HepG2 (cell line): Measurements from ENCODE around the gene SAMD4A. TPM values are rescaled to one million over a fixed set of nuclear protein-coding genes. Genes with fewer than 3 reads are reported as not detected.
A peak's percentile ranks its signal among the peaks of the same experiment; 100 is the strongest.

Source experiments
- BHLHE40 ChIP-seq: IDR thresholded peaks from 2 replicates; pipeline ENCODE4 v1.6.1; 2011; ENCODE audit warnings: low read length, improper control_type of control experiment
- CENPT ChIP-seq: sonication (generic); formaldehyde crosslinking; IDR thresholded peaks from 2 replicates; pipeline ENCODE4 v1.8.0; 2022; ENCODE audit warnings: low read depth, mild to moderate bottlenecking, moderate library complexity, missing genetic modification reagents
- CREB1 ChIP-seq, 2 experiments: fragments of 450-650 bp in 1 of 2; IDR thresholded peaks; 2 replicates each; pipeline ENCODE4 v1.6.1; 2016 to 2017; ENCODE audit warnings: control low read depth in 1 of 2, mild to moderate bottlenecking in 1 of 2, missing compliant biosample characterization in 1 of 2, missing genetic modification characterization in 1 of 2
- KAT8 ChIP-seq: IDR thresholded peaks from 2 replicates; pipeline ENCODE4 v1.6.1; 2016; ENCODE audit warnings: missing genetic modification reagents, missing compliant biosample characterization
- NAIF1 ChIP-seq: sonication (generic); formaldehyde crosslinking; IDR thresholded peaks from 2 replicates; pipeline ENCODE4 v1.5.0; 2020; ENCODE audit warnings: mild to moderate bottlenecking, missing genetic modification reagents, borderline replicate concordance
- PCBP1 ChIP-seq: fragments of 200-400 bp; formaldehyde crosslinking; IDR thresholded peaks from 2 replicates; pipeline ENCODE4 v1.6.1; 2017; ENCODE audit warnings: mild to moderate bottlenecking, low read depth, low read length, borderline replicate concordance
- SP4 ChIP-seq: sonication (generic); formaldehyde crosslinking; IDR thresholded peaks from 2 replicates; pipeline ENCODE4 v1.8.1; 2023; ENCODE audit warnings: mild to moderate bottlenecking, missing genetic modification reagents
- TSC22D2 ChIP-seq: sonication (generic); formaldehyde crosslinking; IDR thresholded peaks from 2 replicates; pipeline ENCODE4 v1.5.1; 2020; ENCODE audit warnings: missing genetic modification reagents, mild to moderate bottlenecking, borderline replicate concordance
- YY1 ChIP-seq: IDR thresholded peaks from 2 replicates; pipeline ENCODE4 v1.6.1; 2011; ENCODE audit warnings: low read length, low read depth, moderate library complexity, mild to moderate bottlenecking; ENCODE audit not compliant: insufficient read depth, insufficient replicate concordance
- ZKSCAN1 ChIP-seq: fragments of 150-350 bp; IDR thresholded peaks from 2 replicates; pipeline ENCODE4 v1.6.1; 2014; ENCODE audit warnings: low read length
- ZNF30 ChIP-seq: sonication (generic); formaldehyde crosslinking; IDR thresholded peaks from 2 replicates; pipeline ENCODE4 v1.5.0; 2020; ENCODE audit warnings: mild to moderate bottlenecking, missing genetic modification reagents
- ZNF530 ChIP-seq: sonication (generic); formaldehyde crosslinking; IDR thresholded peaks from 2 replicates; pipeline ENCODE4 v1.5.0; 2020; ENCODE audit warnings: low read depth, mild to moderate bottlenecking, missing genetic modification reagents
- ZNF549 ChIP-seq: sonication (generic); formaldehyde crosslinking; IDR thresholded peaks from 2 replicates; pipeline ENCODE4 v1.5.0; 2020; ENCODE audit warnings: missing genetic modification reagents
- ZNF567 ChIP-seq: sonication (generic); formaldehyde crosslinking; IDR thresholded peaks from 2 replicates; pipeline ENCODE4 v1.8.1; 2023; ENCODE audit warnings: mild to moderate bottlenecking, missing genetic modification reagents, borderline replicate concordance
- ZNF672 ChIP-seq: sonication (generic); formaldehyde crosslinking; IDR thresholded peaks from 2 replicates; pipeline ENCODE4 v1.8.1; 2022; ENCODE audit warnings: missing genetic modification reagents
- ZNF713 ChIP-seq: sonication (generic); formaldehyde crosslinking; IDR thresholded peaks from 2 replicates; pipeline ENCODE4 v1.4.0; 2020; ENCODE audit warnings: mild to moderate bottlenecking, missing genetic modification reagents
- ZNF720 ChIP-seq: sonication (generic); formaldehyde crosslinking; IDR thresholded peaks from 2 replicates; pipeline ENCODE4 v1.4.0; 2020; ENCODE audit warnings: missing genetic modification reagents
- ZNF746 ChIP-seq: sonication (generic); formaldehyde crosslinking; IDR thresholded peaks from 2 replicates; pipeline ENCODE4 v1.8.0; 2022; ENCODE audit warnings: mild to moderate bottlenecking, missing genetic modification reagents
- polyA plus RNA-seq, 8 experiments: library from polyadenylated mRNA; depleted of rRNA in 3 of 8; stranded (reverse) in 7 of 8; unstranded in 1 of 8; fragments of >200 nt; fragmentation: Illumina TruSeq in 4 of 8; extraction: Trizol in 4 of 8; gene quantifications; 2 replicates each; pipeline versions ENCODE4 v1.2.1 to v1.2.3, GENCODE V29; 2011 to 2016; ENCODE audit warnings: low read depth in 4 of 8, missing spikeins in 1 of 8, mixed read lengths in 1 of 8; ENCODE audit not compliant: insufficient read depth in 1 of 8
- total RNA-seq, 5 experiments: library from RNA; depleted of rRNA; stranded (reverse); fragments of >200 nt; fragmentation: Illumina TruSeq; extraction: Trizol; gene quantifications; 2 replicates each; pipeline ENCODE4 v1.2.3, GENCODE V29; 2016; ENCODE audit warnings: low read depth in 1 of 5
- TF ChIP-seq, protein P1 (sequence below): IDR thresholded peaks from 2 replicates; pipeline ENCODE4 v1.6.1; 2018; ENCODE audit warnings: missing genetic modification reagents, mild to moderate bottlenecking, missing compliant biosample characterization
- TF ChIP-seq, protein P2 (sequence below): sonication (generic); formaldehyde crosslinking; conservative IDR thresholded peaks from 2 replicates; pipeline ENCODE4 v1.8.0; 2022; ENCODE audit warnings: missing genetic modification reagents
- TF ChIP-seq, protein P3 (sequence below): sonication (generic); formaldehyde crosslinking; IDR thresholded peaks from 2 replicates; pipeline ENCODE4 v1.4.0; 2020; ENCODE audit warnings: missing genetic modification reagents
- TF ChIP-seq, protein P4 (sequence below): sonication (generic); formaldehyde crosslinking; conservative IDR thresholded peaks from 2 replicates; pipeline ENCODE4 v1.5.0; 2020; ENCODE audit warnings: missing genetic modification reagents

The SAMD4A gene
- total and polyA plus RNA-seq, 2 of the 13 experiments (the other 11 are each of a cell fraction or from before 2014, with no cell fraction given): 11.8 to 13.0 TPM

DNA sequence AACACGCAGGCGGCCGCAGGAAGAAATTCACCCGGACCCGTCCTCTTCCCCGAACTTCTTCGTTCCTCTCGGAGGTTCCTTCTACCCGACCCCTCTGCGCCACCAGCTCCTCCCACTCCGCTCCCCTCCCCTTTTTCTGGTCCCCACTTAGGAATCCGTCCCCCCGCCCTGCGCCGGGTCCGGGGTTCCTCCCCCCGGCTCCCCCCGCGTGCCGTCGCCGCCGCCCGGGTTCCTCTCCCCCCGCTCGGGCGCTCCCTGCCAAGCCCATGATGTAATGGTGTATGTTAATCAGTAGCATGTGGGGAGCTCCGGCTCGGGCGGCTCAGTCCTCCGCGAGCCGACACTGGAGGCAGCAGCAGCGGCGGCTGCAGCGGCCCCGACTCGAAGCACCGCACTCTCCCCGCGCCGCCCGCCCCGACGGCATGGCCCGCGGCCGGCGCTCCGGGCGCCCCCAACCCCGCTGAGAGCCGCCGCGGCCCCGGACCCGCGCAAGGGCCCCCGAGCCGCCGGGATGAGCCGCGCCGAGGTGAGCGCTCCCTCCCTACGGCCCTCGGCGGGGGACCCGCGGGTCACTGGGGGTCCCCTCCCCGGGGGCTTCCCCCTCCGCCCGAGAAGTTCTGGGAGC, 1.0 kb upstream of the SAMD4A start (continued):
- TF ChIP-seq ZNF30 (CRISPR knock-in tag) (no peak), BHLHE40 (no peak), ZNF672 (CRISPR knock-in tag) (0 out of 2 replicates have a peak, but pooled peaks have one; percentile 53), ZNF746 (CRISPR knock-in tag) (0 out of 2 replicates have a peak, but pooled peaks have one; percentile 48), ZNF713 (CRISPR knock-in tag) (no peak), ZNF567 (CRISPR knock-in tag) (peak; percentile 56; the same call in 1 of the 2 replicates), PCBP1 (no peak), ZNF720 (no peak), SP4 (CRISPR knock-in tag) (no peak), CREB1 (IDR thresholded peaks at IDR 0.05) (no peak), CREB1 (CRISPR knock-in tag; IDR thresholded peaks at IDR 0.05) (no peak), ZNF549 (CRISPR knock-in tag) (no peak), YY1 (peak; percentile 13), KAT8 (CRISPR knock-in tag) (peak; percentile 57; the same call in 1 of the 2 replicates), TSC22D2 (CRISPR knock-in tag) (peak; percentile 16; the same call in 1 of the 2 replicates), ZNF530 (no peak), CENPT (CRISPR knock-in tag) (no peak), ZKSCAN1 (no peak), NAIF1 (CRISPR knock-in tag) (no peak; the same call in 1 of the 2 replicates)
- TF ChIP-seq, protein P1, sequence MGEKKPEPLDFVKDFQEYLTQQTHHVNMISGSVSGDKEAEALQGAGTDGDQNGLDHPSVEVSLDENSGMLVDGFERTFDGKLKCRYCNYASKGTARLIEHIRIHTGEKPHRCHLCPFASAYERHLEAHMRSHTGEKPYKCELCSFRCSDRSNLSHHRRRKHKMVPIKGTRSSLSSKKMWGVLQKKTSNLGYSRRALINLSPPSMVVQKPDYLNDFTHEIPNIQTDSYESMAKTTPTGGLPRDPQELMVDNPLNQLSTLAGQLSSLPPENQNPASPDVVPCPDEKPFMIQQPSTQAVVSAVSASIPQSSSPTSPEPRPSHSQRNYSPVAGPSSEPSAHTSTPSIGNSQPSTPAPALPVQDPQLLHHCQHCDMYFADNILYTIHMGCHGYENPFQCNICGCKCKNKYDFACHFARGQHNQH (CRISPR knock-in tag): 0 out of 2 replicates have a peak, but pooled peaks have one; percentile 58
- TF ChIP-seq, protein P2, sequence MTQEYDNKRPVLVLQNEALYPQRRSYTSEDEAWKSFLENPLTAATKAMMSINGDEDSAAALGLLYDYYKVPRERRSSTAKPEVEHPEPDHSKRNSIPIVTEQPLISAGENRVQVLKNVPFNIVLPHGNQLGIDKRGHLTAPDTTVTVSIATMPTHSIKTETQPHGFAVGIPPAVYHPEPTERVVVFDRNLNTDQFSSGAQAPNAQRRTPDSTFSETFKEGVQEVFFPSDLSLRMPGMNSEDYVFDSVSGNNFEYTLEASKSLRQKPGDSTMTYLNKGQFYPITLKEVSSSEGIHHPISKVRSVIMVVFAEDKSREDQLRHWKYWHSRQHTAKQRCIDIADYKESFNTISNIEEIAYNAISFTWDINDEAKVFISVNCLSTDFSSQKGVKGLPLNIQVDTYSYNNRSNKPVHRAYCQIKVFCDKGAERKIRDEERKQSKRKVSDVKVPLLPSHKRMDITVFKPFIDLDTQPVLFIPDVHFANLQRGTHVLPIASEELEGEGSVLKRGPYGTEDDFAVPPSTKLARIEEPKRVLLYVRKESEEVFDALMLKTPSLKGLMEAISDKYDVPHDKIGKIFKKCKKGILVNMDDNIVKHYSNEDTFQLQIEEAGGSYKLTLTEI (CRISPR knock-in tag): no peak
- TF ChIP-seq, protein P3, sequence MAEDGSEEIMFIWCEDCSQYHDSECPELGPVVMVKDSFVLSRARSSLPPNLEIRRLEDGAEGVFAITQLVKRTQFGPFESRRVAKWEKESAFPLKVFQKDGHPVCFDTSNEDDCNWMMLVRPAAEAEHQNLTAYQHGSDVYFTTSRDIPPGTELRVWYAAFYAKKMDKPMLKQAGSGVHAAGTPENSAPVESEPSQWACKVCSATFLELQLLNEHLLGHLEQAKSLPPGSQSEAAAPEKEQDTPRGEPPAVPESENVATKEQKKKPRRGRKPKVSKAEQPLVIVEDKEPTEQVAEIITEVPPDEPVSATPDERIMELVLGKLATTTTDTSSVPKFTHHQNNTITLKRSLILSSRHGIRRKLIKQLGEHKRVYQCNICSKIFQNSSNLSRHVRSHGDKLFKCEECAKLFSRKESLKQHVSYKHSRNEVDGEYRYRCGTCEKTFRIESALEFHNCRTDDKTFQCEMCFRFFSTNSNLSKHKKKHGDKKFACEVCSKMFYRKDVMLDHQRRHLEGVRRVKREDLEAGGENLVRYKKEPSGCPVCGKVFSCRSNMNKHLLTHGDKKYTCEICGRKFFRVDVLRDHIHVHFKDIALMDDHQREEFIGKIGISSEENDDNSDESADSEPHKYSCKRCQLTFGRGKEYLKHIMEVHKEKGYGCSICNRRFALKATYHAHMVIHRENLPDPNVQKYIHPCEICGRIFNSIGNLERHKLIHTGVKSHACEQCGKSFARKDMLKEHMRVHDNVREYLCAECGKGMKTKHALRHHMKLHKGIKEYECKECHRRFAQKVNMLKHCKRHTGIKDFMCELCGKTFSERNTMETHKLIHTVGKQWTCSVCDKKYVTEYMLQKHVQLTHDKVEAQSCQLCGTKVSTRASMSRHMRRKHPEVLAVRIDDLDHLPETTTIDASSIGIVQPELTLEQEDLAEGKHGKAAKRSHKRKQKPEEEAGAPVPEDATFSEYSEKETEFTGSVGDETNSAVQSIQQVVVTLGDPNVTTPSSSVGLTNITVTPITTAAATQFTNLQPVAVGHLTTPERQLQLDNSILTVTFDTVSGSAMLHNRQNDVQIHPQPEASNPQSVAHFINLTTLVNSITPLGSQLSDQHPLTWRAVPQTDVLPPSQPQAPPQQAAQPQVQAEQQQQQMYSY: no peak
- TF ChIP-seq, protein P4, sequence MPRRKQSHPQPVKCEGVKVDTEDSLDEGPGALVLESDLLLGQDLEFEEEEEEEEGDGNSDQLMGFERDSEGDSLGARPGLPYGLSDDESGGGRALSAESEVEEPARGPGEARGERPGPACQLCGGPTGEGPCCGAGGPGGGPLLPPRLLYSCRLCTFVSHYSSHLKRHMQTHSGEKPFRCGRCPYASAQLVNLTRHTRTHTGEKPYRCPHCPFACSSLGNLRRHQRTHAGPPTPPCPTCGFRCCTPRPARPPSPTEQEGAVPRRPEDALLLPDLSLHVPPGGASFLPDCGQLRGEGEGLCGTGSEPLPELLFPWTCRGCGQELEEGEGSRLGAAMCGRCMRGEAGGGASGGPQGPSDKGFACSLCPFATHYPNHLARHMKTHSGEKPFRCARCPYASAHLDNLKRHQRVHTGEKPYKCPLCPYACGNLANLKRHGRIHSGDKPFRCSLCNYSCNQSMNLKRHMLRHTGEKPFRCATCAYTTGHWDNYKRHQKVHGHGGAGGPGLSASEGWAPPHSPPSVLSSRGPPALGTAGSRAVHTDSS (CRISPR knock-in tag): no peak
